Spleen (tissue), 11 donors: Measurements from ENCODE around the gene ATP1A3. TPM values are rescaled to one million over a fixed set of nuclear protein-coding genes. Genes with fewer than 3 reads are reported as not detected.

Source experiments
- DNase-seq: peaks from one replicate; pipeline ENCODE4 v3.0.0-alpha.2; 2020
- H3K27ac ChIP-seq, 8 donors: fragments of 200-600 bp; sonication (generic) in 7 of 8; 1 replicate in 4 of 8; 2 replicates in 4 of 8; pipeline versions ENCODE4 v1.5.0 to v1.8.0; 2016 to 2021; ENCODE audit warnings: inconsistent platforms in 4 of 8, mild to moderate bottlenecking in 4 of 8, moderate library complexity in 1 of 8
- H3K27me3 ChIP-seq, 7 donors: fragments of 200-600 bp; sonication (generic) in 6 of 7; replicated peaks in 1 of 7; 1 replicate in 4 of 7; 2 replicates in 3 of 7; pipeline versions ENCODE4 v1.5.0 to v1.8.0; 2016 to 2021; ENCODE audit warnings: inconsistent platforms in 3 of 7, mild to moderate bottlenecking in 1 of 7
- H3K36me3 ChIP-seq, 6 donors: fragments of 200-600 bp; sonication (generic) in 5 of 6; 1 replicate in 4 of 6; 2 replicates in 2 of 6; pipeline versions ENCODE4 v1.5.0 to v1.8.0; 2016 to 2021; ENCODE audit warnings: inconsistent platforms in 2 of 6
- H3K4me1 ChIP-seq, 6 donors: fragments of 200-600 bp; sonication (generic) in 5 of 6; 1 replicate in 3 of 6; 2 replicates in 3 of 6; pipeline versions ENCODE4 v1.5.0 to v1.8.0; 2016 to 2021; ENCODE audit warnings: inconsistent platforms in 3 of 6
- H3K4me3 ChIP-seq, 8 donors: fragments of 200-600 bp; sonication (generic) in 7 of 8; 1 replicate in 4 of 8; 2 replicates in 4 of 8; pipeline versions ENCODE4 v1.5.0 to v1.8.0; 2016 to 2021; ENCODE audit warnings: inconsistent platforms in 4 of 8, mild to moderate bottlenecking in 4 of 8, moderate library complexity in 2 of 8
- H3K9me3 ChIP-seq, 8 donors: fragments of 200-600 bp; sonication (generic) in 7 of 8; 1 replicate in 4 of 8; 2 replicates in 4 of 8; pipeline versions ENCODE4 v1.5.0 to v1.8.0; 2016 to 2021; ENCODE audit warnings: inconsistent platforms in 4 of 8
- CTCF ChIP-seq, 11 experiments: fragments of 200-600 bp in 7 of 11; fragments of 450-650 bp in 4 of 11; sonication (generic) in 4 of 11; IDR thresholded peaks in 8 of 11; conservative IDR thresholded peaks in 3 of 11; 1 replicate in 7 of 11; 2 replicates in 4 of 11; pipeline versions ENCODE4 v1.4.0 to v1.8.0; 2016 to 2021; ENCODE audit warnings: antibody characterized with exemption in 11 of 11, inconsistent platforms in 4 of 11, mild to moderate bottlenecking in 1 of 11
- POLR2A ChIP-seq, 3 donors: fragments of 450-650 bp; IDR thresholded peaks; one replicate each; pipeline ENCODE4 v1.5.1; 2017; ENCODE audit warnings: antibody characterized with exemption in 3 of 3, mild to moderate bottlenecking in 1 of 3
- POLR2AphosphoS5 ChIP-seq, 3 donors: sonication (generic); formaldehyde crosslinking; IDR thresholded peaks; one replicate each; pipeline ENCODE4 v1.5.1; 2017; ENCODE audit warnings: antibody characterized with exemption in 3 of 3
- WGBS, 5 donors: extraction: QIAGEN DNeasy Blood & Tissue Kit in 3 of 5; methylation state at CpG; one replicate each; pipeline versions ENCODE4 v1.1.5 to v1.1.7; 2013 to 2018; 5-methylcytosine and 5-hydroxymethylcytosine counted together
- intact Hi-C: fragments of 100-400 bp; cut with DNase I; formaldehyde crosslinking; loops from one replicate; pipeline ENCODE4 v1.15.0; 2023; ENCODE audit warnings: low total_unique reads
- polyA plus RNA-seq, 3 donors: library from polyadenylated mRNA; stranded (reverse); fragments of 200-250 nt; gene quantifications; one replicate each; pipeline ENCODE4 v1.2.1, GENCODE V29; 2013
- total RNA-seq, 7 donors: library from RNA; depleted of rRNA in 3 of 7; stranded (reverse); fragments of >200 nt in 3 of 7; fragmentation: NEBNext Ultra II Directional in 4 of 7; extraction: Animal tissue kit (Norgen Biotek cat#: 25700) in 4 of 7; gene quantifications; one replicate each; pipeline versions ENCODE4 v1.1.0 to v1.2.1, GENCODE V29; 2016 to 2021
- donor health status: healthy with polysubstance abuse.
- donor health status: DM: no; HTN: no; CAD: no; lungs with moderate emphysema.
- donor health status: DM: no; HTN: no; CAD: no.
- donor health status: Bipolar disorder and iron deficiency.
- donor health status: healthy.
- donor health status: DM: no; HTN: no; CAD: no.
- donor health status: DM: yes; HTN: yes; CAD: no.

The ATP1A3 gene
- total and polyA plus RNA-seq, 10 donors: 0.39 to 2.2 (median 1.2) TPM

GRCh38 chr19:41926028-41926762 is 67.8 kb downstream of the ATP1A3 start:
- Histone ChIP-seq H3K27me3 (peaks cover 0 to 98% (median 81%) of the 10 kb centered on the region in 7 donors), H3K9me3 (no peaks in the 10 kb centered on the region), H3K4me1 (peaks cover 10 to 79% (median 35%) of the 10 kb centered on the region in 6 donors), H3K36me3 (no peaks in the 10 kb centered on the region), H3K4me3 (no peak overlapping the region), H3K27ac (no peak overlapping the region)
- 40 to 64% (median 44%) methylated on average over 25 to 27 of the region's 27 CpGs for WGBS, 5 donors
- DNase-seq: no peak
- TF ChIP-seq POLR2AphosphoS5 (IDR thresholded peaks at IDR 0.05) (no peak), POLR2A (IDR thresholded peaks at IDR 0.05) (no peak), CTCF (IDR thresholded peaks at IDR 0.05 in 8 of 11, conservative IDR thresholded peaks at IDR 0.05 in 3 of 11) (no peak)
- intact Hi-C loops: no loop called here

- 57 to 68% (median 61%) methylated on average over 7 of the region's 7 CpGs for WGBS, 5 donors
- no peak overlapping the region for H3K4me3 ChIP-seq
- TF ChIP-seq POLR2A (IDR thresholded peaks at IDR 0.05) (no peak), CTCF (IDR thresholded peaks at IDR 0.05 in 8 of 11, conservative IDR thresholded peaks at IDR 0.05 in 3 of 11) (no peak), POLR2AphosphoS5 (IDR thresholded peaks at IDR 0.05) (no peak)
- H3K36me3 ChIP-seq: no peaks in the 10 kb centered on the region
- peaks cover 0 to 98% (median 86%) of the 10 kb centered on the region in 7 donors for H3K27me3 ChIP-seq
- no peaks in the 10 kb centered on the region for H3K9me3 ChIP-seq
- intact Hi-C loops: no loop called here
- H3K27ac ChIP-seq: no peak overlapping the region
- peaks cover 10 to 78% (median 41%) of the 10 kb centered on the region in 6 donors for H3K4me1 ChIP-seq
- DNase-seq: peak; percentile 65
These were observed 68.6 kb downstream of the ATP1A3 start for GRCh38 chr19:41925208-41926003.

- DNase-seq: no peak
- 54 to 65% (median 57%) methylated on average over 13 of the region's 13 CpGs for WGBS, 5 donors
- Histone ChIP-seq H3K36me3 (no peaks in the 10 kb centered on the region), H3K4me3 (no peak overlapping the region), H3K9me3 (no peaks in the 10 kb centered on the region), H3K27me3 (peaks cover 0 to 93% (median 78%) of the 10 kb centered on the region in 7 donors), H3K4me1 (peaks cover 10 to 69% (median 35%) of the 10 kb centered on the region in 6 donors), H3K27ac (no peak overlapping the region)
- intact Hi-C loops: no loop called here
- TF ChIP-seq CTCF (IDR thresholded peaks at IDR 0.05 in 8 of 11, conservative IDR thresholded peaks at IDR 0.05 in 3 of 11): no peak
- TF ChIP-seq POLR2AphosphoS5 (IDR thresholded peaks at IDR 0.05): no peak
- TF ChIP-seq POLR2A (IDR thresholded peaks at IDR 0.05): no peak
These were observed 69.6 kb downstream of the ATP1A3 start for GRCh38 chr19:41924151-41925145.
